A549 (cell line): ENCODE results near the gene LUZP4. TPM values are rescaled to one million over a fixed set of nuclear protein-coding genes. Genes with fewer than 3 reads are reported as not detected.

ENCODE experiments used
- ATAC-seq, 2 experiments: fragments of 200-7000 bp in 1 of 2; fragments of >200 bp in 1 of 2; cut with Nextera tagmentation in 1 of 2; cut with Tn5 transposase in 1 of 2; 3 replicates each; pipeline versions ENCODE4 v1.8.0 to v1.9.1; 2018 to 2020; ENCODE audit warnings: mild to moderate bottlenecking in 1 of 2, moderate library complexity in 1 of 2
- CTCF ChIA-PET: fragments of 300-600 bp; sonication (Branson Sonifier 250); formaldehyde crosslinking; extraction: SDS; loops from one replicate; lab custom pipeline; 2021; ENCODE audit warnings: antibody characterized with exemption, inconsistent platforms; lab: Yijun Ruan, JAX
- POLR2A ChIA-PET: fragments of 350-600 bp; formaldehyde crosslinking; extraction: SDS; loops from one replicate; lab custom pipeline; 2021; ENCODE audit warnings: antibody characterized with exemption, inconsistent platforms; lab: Yijun Ruan, JAX
- DNase-seq, 2 experiments: peaks; one replicate each; pipeline versions ENCODE4 v3.0.0 to v3.0.0-alpha.2; 2011 to 2016; ENCODE audit warnings: low read depth in 1 of 2, low spot score in 1 of 2
- FAIRE-seq: peaks from 2 replicates; lab custom pipeline; 2011; peaks lifted over from hg19 to GRCh38; lab: Jason Lieb, UNC
- H3K27ac ChIP-seq, 2 experiments: fragments of >200 bp; sonication (Bioruptor Twin); formaldehyde crosslinking; 3 replicates each; pipeline ENCODE4 v1.5.1; 2016 to 2017
- H3K4me1 ChIP-seq: fragments of >200 bp; sonication (Bioruptor Twin); formaldehyde crosslinking; 3 replicates; pipeline ENCODE4 v1.6.1; 2016
- H3K4me2 ChIP-seq: fragments of >200 bp; sonication (Bioruptor Twin); formaldehyde crosslinking; 3 replicates; pipeline ENCODE4 v1.6.1; 2016
- H3K4me3 ChIP-seq: fragments of >200 bp; sonication (Bioruptor Twin); formaldehyde crosslinking; 3 replicates; pipeline ENCODE4 v1.5.1; 2016
- H3K9me3 ChIP-seq: fragments of >200 bp; sonication (Bioruptor Twin); formaldehyde crosslinking; 3 replicates; pipeline ENCODE4 v1.6.1; 2016
- BHLHE40 ChIP-seq: IDR thresholded peaks from 2 replicates; pipeline ENCODE4 v1.6.1; 2012; ENCODE audit warnings: low read depth, low read length, inconsistent platforms
- CBX2 ChIP-seq: fragments of 200-600 bp; sonication (generic); IDR thresholded peaks from 2 replicates; pipeline ENCODE4 v1.6.1; 2016; ENCODE audit warnings: low read depth, mild to moderate bottlenecking, borderline replicate concordance
- CBX8 ChIP-seq: fragments of 200-600 bp; sonication (generic); IDR thresholded peaks from 2 replicates; pipeline ENCODE4 v1.6.1; 2016
- CHD4 ChIP-seq: fragments of 200-600 bp; sonication (generic); IDR thresholded peaks from 2 replicates; pipeline ENCODE4 v1.6.1; 2016; ENCODE audit warnings: antibody characterized with exemption, mild to moderate bottlenecking, borderline replicate concordance
- CTCF ChIP-seq: fragments of >200 bp; sonication (Bioruptor Twin); formaldehyde crosslinking; IDR thresholded peaks from 3 replicates; pipeline ENCODE4 v1.5.1; 2016
- E2F6 ChIP-seq: IDR thresholded peaks from 2 replicates; pipeline ENCODE4 v1.6.1; 2012; ENCODE audit warnings: low read depth, borderline replicate concordance
- EHF ChIP-seq: fragments of 250-450 bp; sonication (Bioruptor Pico); IDR thresholded peaks from 2 replicates; pipeline ENCODE4 v1.5.0; 2020; ENCODE audit warnings: mild to moderate bottlenecking
- FOXS1 ChIP-seq: fragments of 250-450 bp; sonication (Bioruptor Pico); IDR thresholded peaks from 2 replicates; pipeline ENCODE4 v1.5.0; 2020; ENCODE audit warnings: mild to moderate bottlenecking, moderate library complexity
- GATA3 ChIP-seq: IDR thresholded peaks from 2 replicates; pipeline ENCODE4 v1.6.1; 2012; ENCODE audit warnings: borderline replicate concordance
- HEYL ChIP-seq: fragments of 250-450 bp; sonication (Bioruptor Pico); IDR thresholded peaks from 2 replicates; pipeline ENCODE4 v1.8.0; 2021; ENCODE audit warnings: mild to moderate bottlenecking, moderate library complexity
- HOXA7 ChIP-seq: fragments of 250-450 bp; sonication (Bioruptor Pico); IDR thresholded peaks from 2 replicates; pipeline ENCODE4 v1.5.0; 2020; ENCODE audit warnings: mild to moderate bottlenecking, moderate library complexity
- HOXB5 ChIP-seq: fragments of 250-450 bp; sonication (Bioruptor Pico); IDR thresholded peaks from 2 replicates; pipeline ENCODE4 v1.5.0; 2020; ENCODE audit warnings: mild to moderate bottlenecking, moderate library complexity
- JUN ChIP-seq, 2 experiments: fragments of >200 bp; sonication (Bioruptor Twin); formaldehyde crosslinking; IDR thresholded peaks; 2 replicates in 1 of 2; 3 replicates in 1 of 2; pipeline ENCODE4 v1.6.1; 2016 to 2017
- KDM5A ChIP-seq: fragments of 200-600 bp; sonication (generic); IDR thresholded peaks from 2 replicates; pipeline ENCODE4 v1.6.1; 2016; ENCODE audit warnings: antibody characterized with exemption, mild to moderate bottlenecking
- MYC ChIP-seq: IDR thresholded peaks from 2 replicates; pipeline ENCODE4 v1.6.1; 2012; ENCODE audit warnings: mild to moderate bottlenecking, inconsistent platforms, low read length, improper control_type of control experiment, borderline replicate concordance
- NFE2L2 ChIP-seq: fragments of 150-350 bp; conservative IDR thresholded peaks from 2 replicates; pipeline ENCODE4 v1.6.1; 2014; ENCODE audit warnings: low read length
- NPAS2 ChIP-seq: fragments of 250-450 bp; sonication (Bioruptor Pico); IDR thresholded peaks from 2 replicates; pipeline ENCODE4 v1.8.0; 2022; ENCODE audit warnings: mild to moderate bottlenecking, moderate library complexity, borderline replicate concordance
- RAD21 ChIP-seq, 2 experiments: fragments of >200 bp in 1 of 2; sonication (Bioruptor Twin) in 1 of 2; formaldehyde crosslinking in 1 of 2; IDR thresholded peaks in 1 of 2; conservative IDR thresholded peaks in 1 of 2; 2 replicates in 1 of 2; 3 replicates in 1 of 2; pipeline ENCODE4 v1.6.1; 2012 to 2018; ENCODE audit warnings: inconsistent platforms in 1 of 2
- RFX5 ChIP-seq: fragments of 450-650 bp; IDR thresholded peaks from 2 replicates; pipeline ENCODE4 v1.7.1; 2014; ENCODE audit warnings: antibody characterized with exemption, mild to moderate bottlenecking, moderate library complexity
- RNF2 ChIP-seq: fragments of 200-600 bp; sonication (generic); IDR thresholded peaks from 2 replicates; pipeline ENCODE4 v1.6.1; 2016; ENCODE audit warnings: low read depth, mild to moderate bottlenecking, antibody characterized with exemption, moderate library complexity, borderline replicate concordance
- TP53 ChIP-seq: fragments of 250-450 bp; sonication (Bioruptor Pico); IDR thresholded peaks from 2 replicates; pipeline ENCODE4 v1.5.0; 2021; ENCODE audit warnings: mild to moderate bottlenecking, moderate library complexity
- ZC3H11A ChIP-seq: fragments of 450-650 bp; IDR thresholded peaks from 2 replicates; pipeline ENCODE4 v1.6.1; 2014; ENCODE audit warnings: antibody characterized with exemption, mild to moderate bottlenecking
- ZSCAN20 ChIP-seq: fragments of 250-450 bp; sonication (Bioruptor Pico); IDR thresholded peaks from 2 replicates; pipeline ENCODE4 v1.8.0; 2022; ENCODE audit warnings: mild to moderate bottlenecking, moderate library complexity
- WGBS: methylation state at CpG from one replicate; pipeline ENCODE4 v1.1.6; 2017; ENCODE audit errors: missing lambda C conversion rate; 5-methylcytosine and 5-hydroxymethylcytosine counted together
- polyA plus RNA-seq, 4 experiments: library from polyadenylated mRNA; depleted of rRNA in 3 of 4; stranded (reverse); fragments of >200 nt; fragmentation: RNase III in 1 of 4; extraction: RNeasy Plus Mini Kit Qiagen cat#74134 plus additional on column Dnase treatment in 1 of 4; gene quantifications; 2 replicates in 3 of 4; 3 replicates in 1 of 4; pipeline ENCODE4 v1.2.3, GENCODE V29; 2011 to 2017
- TF ChIP-seq, protein P1 (sequence below): fragments of 450-650 bp; IDR thresholded peaks from 2 replicates; pipeline ENCODE4 v1.6.1; 2014; ENCODE audit warnings: antibody characterized with exemption
- TF ChIP-seq, protein P2 (sequence below): fragments of 250-450 bp; sonication (Bioruptor Pico); IDR thresholded peaks from 2 replicates; pipeline ENCODE4 v1.5.0; 2021; ENCODE audit warnings: mild to moderate bottlenecking, moderate library complexity, borderline replicate concordance

The LUZP4 gene
- polyA plus RNA-seq, 2 of the 4 experiments (the other 2 are of a cell fraction): not detected

GRCh38 chrX:115260330-115260729 lies 29.2 kb upstream of the LUZP4 start:
- H3K4me3 ChIP-seq: no peak overlapping the region
- ChIA-PET POLR2A (no interaction called here), CTCF (no interaction called here)
- DNase-seq (no peak), ATAC-seq (no peak), FAIRE-seq (peak; percentile 39)
- no peaks in the 10 kb centered on the region for H3K9me3 ChIP-seq
- no peak overlapping the region for H3K27ac ChIP-seq
- no peaks in the 10 kb centered on the region for H3K4me1 ChIP-seq
- WGBS: 92% methylated on average over 3 of the region's 3 CpGs
- no peak for TF ChIP-seq RAD21 (conservative IDR thresholded peaks at IDR 0.05 in 1 of 2, IDR thresholded peaks at IDR 0.05 in 1 of 2)
- no peak for TF ChIP-seq RFX5
- TF ChIP-seq CHD4: no peak
- TF ChIP-seq MYC: no peak
- TF ChIP-seq NPAS2: no peak
- TF ChIP-seq NFE2L2: no peak
- TF ChIP-seq ZSCAN20: no peak
- TF ChIP-seq KDM5A: no peak
- TF ChIP-seq HOXB5 (CRISPR knock-in tag): no peak
- no peak for TF ChIP-seq BHLHE40
- no peak for TF ChIP-seq CBX2
- no peak for TF ChIP-seq CBX8
- TF ChIP-seq ZC3H11A: no peak
- TF ChIP-seq GATA3: no peak
- no peak for TF ChIP-seq HOXA7 (CRISPR knock-in tag)
- no peak for TF ChIP-seq HEYL (CRISPR knock-in tag)
- no peak for TF ChIP-seq RNF2
- no peak for TF ChIP-seq FOXS1
- H3K4me2 ChIP-seq: no peak overlapping the region

DNA sequence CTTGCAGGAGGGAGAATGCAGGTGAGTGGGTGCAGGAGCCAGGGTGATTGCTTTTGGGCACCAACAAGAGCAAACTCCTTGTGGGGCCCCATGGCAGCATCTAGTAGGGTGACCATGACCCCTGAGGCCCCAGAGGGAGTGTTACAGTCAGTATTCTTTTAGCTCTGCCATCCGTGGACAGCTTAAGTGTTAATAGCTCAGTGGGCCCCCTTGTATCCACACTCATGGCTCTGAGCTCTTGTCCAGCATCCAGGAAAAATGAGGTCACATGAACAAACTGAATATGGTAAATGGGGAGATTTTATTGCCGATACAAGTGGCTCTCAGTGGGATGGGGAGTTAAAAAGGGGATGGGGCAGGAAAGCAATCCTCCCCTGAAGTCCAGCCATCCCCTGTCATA lies 28.4 kb upstream of the LUZP4 start:
- DNase-seq: no peak
- TF ChIP-seq TP53 (CRISPR knock-in tag) (no peak), JUN (IDR thresholded peaks at IDR 0.05) (no peak), RAD21 (conservative IDR thresholded peaks at IDR 0.05 in 1 of 2, IDR thresholded peaks at IDR 0.05 in 1 of 2) (no peak), HOXA7 (CRISPR knock-in tag) (no peak), RNF2 (no peak), E2F6 (no peak), EHF (no peak), NPAS2 (no peak), CTCF (no peak)
- TF ChIP-seq, protein P1, sequence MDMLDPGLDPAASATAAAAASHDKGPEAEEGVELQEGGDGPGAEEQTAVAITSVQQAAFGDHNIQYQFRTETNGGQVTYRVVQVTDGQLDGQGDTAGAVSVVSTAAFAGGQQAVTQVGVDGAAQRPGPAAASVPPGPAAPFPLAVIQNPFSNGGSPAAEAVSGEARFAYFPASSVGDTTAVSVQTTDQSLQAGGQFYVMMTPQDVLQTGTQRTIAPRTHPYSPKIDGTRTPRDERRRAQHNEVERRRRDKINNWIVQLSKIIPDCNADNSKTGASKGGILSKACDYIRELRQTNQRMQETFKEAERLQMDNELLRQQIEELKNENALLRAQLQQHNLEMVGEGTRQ: no peak
- TF ChIP-seq, protein P2, sequence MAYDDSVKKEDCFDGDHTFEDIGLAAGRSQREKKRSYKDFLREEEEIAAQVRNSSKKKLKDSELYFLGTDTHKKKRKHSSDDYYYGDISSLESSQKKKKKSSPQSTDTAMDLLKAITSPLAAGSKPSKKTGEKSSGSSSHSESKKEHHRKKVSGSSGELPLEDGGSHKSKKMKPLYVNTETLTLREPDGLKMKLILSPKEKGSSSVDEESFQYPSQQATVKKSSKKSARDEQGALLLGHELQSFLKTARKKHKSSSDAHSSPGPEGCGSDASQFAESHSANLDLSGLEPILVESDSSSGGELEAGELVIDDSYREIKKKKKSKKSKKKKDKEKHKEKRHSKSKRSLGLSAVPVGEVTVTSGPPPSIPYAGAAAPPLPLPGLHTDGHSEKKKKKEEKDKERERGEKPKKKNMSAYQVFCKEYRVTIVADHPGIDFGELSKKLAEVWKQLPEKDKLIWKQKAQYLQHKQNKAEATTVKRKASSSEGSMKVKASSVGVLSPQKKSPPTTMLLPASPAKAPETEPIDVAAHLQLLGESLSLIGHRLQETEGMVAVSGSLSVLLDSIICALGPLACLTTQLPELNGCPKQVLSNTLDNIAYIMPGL: no peak
- Histone ChIP-seq H3K4me1 (no peaks in the 10 kb centered on the region), H3K4me3 (no peak overlapping the region), H3K9me3 (no peaks in the 10 kb centered on the region), H3K4me2 (no peak overlapping the region), H3K27ac (no peak overlapping the region)
- FAIRE-seq: no peak
- ChIA-PET CTCF (no interaction called here), POLR2A (interaction anchor here (0.7 kb wide), 1 partner anchor 9 kb away, joined by 5 read pairs; no protein-coding TSS in a partner anchor)
- 85% methylated on average over 1 of the region's 2 CpGs for WGBS
- ATAC-seq: no peak
